Left renal cortex interstitium (tissue), 4 donors: ENCODE data around the gene RAMP3. TPM values are rescaled to one million over a fixed set of nuclear protein-coding genes. Genes with fewer than 3 reads are reported as not detected.

ENCODE experiments used
- DNase-seq, 4 donors: peaks; one replicate each; pipeline ENCODE4 v3.0.0-alpha.2; 2013; ENCODE audit warnings: low read depth in 4 of 4, low spot score in 2 of 4, missing footprints in 1 of 4
- polyA plus RNA-seq, 4 donors: library from polyadenylated mRNA; unstranded; fragments of 120-200 nt; gene quantifications; one replicate each; pipeline ENCODE4 v1.2.1, GENCODE V29; 2013; ENCODE audit not compliant: insufficient read length in 4 of 4

Gene RAMP3
- polyA plus RNA-seq, 4 donors, result 10.0 to 16.0 (median 13.8) TPM

GRCh38 chr7:45176886-45177731, 19.5 kb downstream of the RAMP3 start:
- no peak for DNase-seq

- no peak for DNase-seq
Measured at GRCh38 chr7:45177801-45178200, 20.2 kb downstream of the RAMP3 start.

- DNase-seq, result no peak
Measured at GRCh38 chr7:45178241-45179225, 20.9 kb downstream of the RAMP3 start.

- DNase-seq, result no peak
Measured at GRCh38 chr7:45179666-45180065, 22.1 kb downstream of the RAMP3 start.

GRCh38 chr7:45180084-45180986, 22.7 kb downstream of the RAMP3 start:
- DNase-seq, result no peak

- no peak for DNase-seq
Measured at GRCh38 chr7:45181286-45181960, 23.8 kb downstream of the RAMP3 start.

- no peak for DNase-seq
Measured at GRCh38 chr7:45181991-45182855, 24.6 kb downstream of the RAMP3 start.

- DNase-seq, result no peak
Measured at GRCh38 chr7:45182856-45183710, 25.5 kb downstream of the RAMP3 start.

GRCh38 chr7:45183711-45184210, 26.2 kb downstream of the RAMP3 start:
- no peak for DNase-seq

- no peak for DNase-seq
Measured at GRCh38 chr7:45184326-45185027, 26.9 kb downstream of the RAMP3 start.

GRCh38 chr7:45185028-45185863, 27.7 kb downstream of the RAMP3 start:
- no peak for DNase-seq

- no peak for DNase-seq
Measured at GRCh38 chr7:45185864-45186250, 28.3 kb downstream of the RAMP3 start.

GRCh38 chr7:45186261-45186813, 28.7 kb downstream of the RAMP3 start:
- no peak for DNase-seq

GRCh38 chr7:45187089-45187945, 29.7 kb downstream of the RAMP3 start:
- DNase-seq, result no peak

- no peak for DNase-seq
Measured at GRCh38 chr7:45187946-45188411, 30.4 kb downstream of the RAMP3 start.
